ENCODE data around the gene PAX1. TPM values are rescaled to one million over a fixed set of nuclear protein-coding genes. Genes with fewer than 3 reads are reported as not detected.

Gene PAX1
- total RNA-seq, result not detected in 2 replicates

GRCh38 chr20:21705575-21706260 is at the start of gene PAX1:
TSS of gene PAX1 (plus strand) at chr20:21705664. CDS start at chr20:21705713, 49 bp downstream.

Other genes starting within 250 kb of the PAX1 start
- gene NKX2-2, start 191.6 kb upstream of the PAX1 start, total RNA-seq, result not detected in 2 replicates

All from mammary microvascular endothelial cell (primary cell).